HepG2 (cell line): ENCODE results near the gene MTG1. TPM values are rescaled to one million over a fixed set of nuclear protein-coding genes. Genes with fewer than 3 reads are reported as not detected.

ENCODE experiments used
- DBP ChIP-seq: sonication (generic); formaldehyde crosslinking; IDR thresholded peaks from 2 replicates; pipeline ENCODE4 v1.4.0; 2020; ENCODE audit warnings: missing genetic modification reagents; ENCODE audit errors: not compliant biosample characterization
- FOXC1 ChIP-seq: sonication (generic); formaldehyde crosslinking; IDR thresholded peaks from 2 replicates; pipeline ENCODE4 v1.8.0; 2022; ENCODE audit warnings: mild to moderate bottlenecking, missing genetic modification reagents, borderline replicate concordance
- GATAD2A ChIP-seq: IDR thresholded peaks from 2 replicates; pipeline ENCODE4 v1.6.1; 2016
- HMG20B ChIP-seq: conservative IDR thresholded peaks from 2 replicates; pipeline ENCODE4 v1.6.1; 2016; ENCODE audit warnings: missing genetic modification reagents, missing compliant biosample characterization
- HNF4G ChIP-seq, 2 experiments: sonication (generic) in 1 of 2; formaldehyde crosslinking in 1 of 2; IDR thresholded peaks; 2 replicates each; pipeline versions ENCODE4 v1.4.0 to v1.6.1; 2011 to 2020; ENCODE audit warnings: borderline replicate concordance in 2 of 2, low read depth in 2 of 2, mild to moderate bottlenecking in 2 of 2, low read length in 1 of 2, missing genetic modification reagents in 1 of 2, moderate library complexity in 1 of 2
- HOXA3 ChIP-seq: sonication (generic); formaldehyde crosslinking; IDR thresholded peaks from 2 replicates; pipeline ENCODE4 v1.5.0; 2020; ENCODE audit warnings: missing genetic modification reagents
- JUND ChIP-seq: sonication (generic); formaldehyde crosslinking; IDR thresholded peaks from 2 replicates; pipeline ENCODE4 v1.8.0; 2022; ENCODE audit warnings: mild to moderate bottlenecking, missing genetic modification reagents
- KAT7 ChIP-seq: IDR thresholded peaks from 2 replicates; pipeline ENCODE4 v1.6.1; 2018; ENCODE audit warnings: borderline replicate concordance, missing compliant biosample characterization
- LCORL ChIP-seq, 2 experiments: fragments of 450-650 bp in 1 of 2; sonication (generic) in 1 of 2; formaldehyde crosslinking in 1 of 2; IDR thresholded peaks; 2 replicates each; pipeline versions ENCODE4 v1.5.0 to v1.6.1; 2017 to 2020; ENCODE audit warnings: antibody characterized with exemption in 1 of 2, missing genetic modification reagents in 1 of 2
- PPARG ChIP-seq: conservative IDR thresholded peaks from 2 replicates; pipeline ENCODE4 v1.6.1; 2016; ENCODE audit warnings: missing biosample characterization, missing genetic modification reagents
- SP4 ChIP-seq: sonication (generic); formaldehyde crosslinking; IDR thresholded peaks from 2 replicates; pipeline ENCODE4 v1.8.1; 2023; ENCODE audit warnings: mild to moderate bottlenecking, missing genetic modification reagents
- ZC3H13 ChIP-seq: sonication (generic); formaldehyde crosslinking; IDR thresholded peaks from 2 replicates; pipeline ENCODE4 v1.8.1; 2023; ENCODE audit warnings: mild to moderate bottlenecking, missing genetic modification reagents, moderate library complexity
- ZNF263 ChIP-seq: sonication (generic); formaldehyde crosslinking; IDR thresholded peaks from 2 replicates; pipeline ENCODE4 v1.4.0; 2020; ENCODE audit warnings: missing genetic modification reagents
- ZNF350 ChIP-seq: sonication (generic); formaldehyde crosslinking; IDR thresholded peaks from 2 replicates; pipeline ENCODE4 v1.4.0; 2020; ENCODE audit warnings: mild to moderate bottlenecking, low read depth, missing genetic modification reagents, borderline replicate concordance
- ZNF607 ChIP-seq: sonication (generic); formaldehyde crosslinking; IDR thresholded peaks from 2 replicates; pipeline ENCODE4 v1.5.1; 2020; ENCODE audit warnings: missing genetic modification reagents, mild to moderate bottlenecking, borderline replicate concordance
- ZNF646 ChIP-seq: sonication (generic); formaldehyde crosslinking; IDR thresholded peaks from 2 replicates; pipeline ENCODE4 v1.9.0; 2021; ENCODE audit warnings: mild to moderate bottlenecking, missing genetic modification reagents
- ZNF709 ChIP-seq: sonication (generic); formaldehyde crosslinking; IDR thresholded peaks from 2 replicates; pipeline ENCODE4 v1.5.0; 2020; ENCODE audit warnings: mild to moderate bottlenecking, missing genetic modification reagents
- polyA plus RNA-seq, 8 experiments: library from polyadenylated mRNA; depleted of rRNA in 3 of 8; stranded (reverse) in 7 of 8; unstranded in 1 of 8; fragments of >200 nt; fragmentation: Illumina TruSeq in 4 of 8; extraction: Trizol in 4 of 8; gene quantifications; 2 replicates each; pipeline versions ENCODE4 v1.2.1 to v1.2.3, GENCODE V29; 2011 to 2016; ENCODE audit warnings: low read depth in 4 of 8, missing spikeins in 1 of 8, mixed read lengths in 1 of 8; ENCODE audit not compliant: insufficient read depth in 1 of 8
- total RNA-seq, 5 experiments: library from RNA; depleted of rRNA; stranded (reverse); fragments of >200 nt; fragmentation: Illumina TruSeq; extraction: Trizol; gene quantifications; 2 replicates each; pipeline ENCODE4 v1.2.3, GENCODE V29; 2016; ENCODE audit warnings: low read depth in 1 of 5

MTG1 gene
- total and polyA plus RNA-seq, 2 of the 13 experiments (the other 11 are each of a cell fraction or from before 2014, with no cell fraction given): 42.0 to 103 TPM

GRCh38 chr10:133347710-133348517 lies 46.0 kb upstream of the MTG1 start (continued):
- TF ChIP-seq HOXA3 (CRISPR knock-in tag) (peak; percentile 40; the same call in 1 of the 2 replicates), ZNF263 (0 out of 2 replicates have a peak, but pooled peaks have one; percentile 14), JUND (peak; percentile 92), DBP (no peak), HNF4G (IDR thresholded peaks at IDR 0.05; ENCODE audit: borderline replicate concordance, low read depth, low read length) (peak; percentile 97), HNF4G (CRISPR knock-in tag; IDR thresholded peaks at IDR 0.05; ENCODE audit: borderline replicate concordance, low read depth) (peak; percentile 82; the same call in 1 of the 2 replicates), PPARG (CRISPR knock-in tag) (peak; percentile 46; the same call in 1 of the 2 replicates), ZNF646 (CRISPR knock-in tag) (peak; percentile 27; the same call in 1 of the 2 replicates), HMG20B (CRISPR knock-in tag) (0 out of 2 replicates have a peak, but pooled peaks have one; percentile 30), KAT7 (CRISPR knock-in tag) (no peak), GATAD2A (peak; percentile 63), LCORL (IDR thresholded peaks at IDR 0.05) (no peak), LCORL (CRISPR knock-in tag; IDR thresholded peaks at IDR 0.05) (peak; percentile 76; the same call in 1 of the 2 replicates), ZNF607 (CRISPR knock-in tag) (0 out of 2 replicates have a peak, but pooled peaks have one; percentile 44), FOXC1 (CRISPR knock-in tag) (0 out of 2 replicates have a peak, but pooled peaks have one; percentile 52), SP4 (CRISPR knock-in tag) (peak; percentile 42; the same call in 1 of the 2 replicates), ZNF709 (CRISPR knock-in tag) (peak; percentile 42; the same call in 1 of the 2 replicates), ZC3H13 (CRISPR knock-in tag) (no peak), ZNF350 (CRISPR knock-in tag) (peak; percentile 58; the same call in 1 of the 2 replicates)
